Thoracic aorta (tissue), 2 donors: ENCODE measurements around the gene CCL25. TPM values are rescaled to one million over a fixed set of nuclear protein-coding genes. Genes with fewer than 3 reads are reported as not detected.
A peak's percentile ranks its signal among the peaks of the same experiment; 100 is the strongest.

Experiments used
- ATAC-seq: fragments of 150-250 bp; one replicate; pipeline ENCODE4 v1.8.0; 2017; ENCODE audit warnings: low read depth; ENCODE audit not compliant: insufficient number of reproducible peaks, low FRiP score
- DNase-seq: peaks from one replicate; pipeline ENCODE4 v3.0.0-alpha.2; 2020; ENCODE audit warnings: low spot score
- H3K27ac ChIP-seq, 2 donors: fragments of 200-600 bp; sonication (generic); 1 replicate in 1 of 2; 2 replicates in 1 of 2; pipeline ENCODE4 v1.5.1; 2016; ENCODE audit warnings: mild to moderate bottlenecking in 2 of 2, moderate library complexity in 2 of 2
- H3K27me3 ChIP-seq: fragments of 200-600 bp; sonication (generic); replicated peaks from 2 replicates; pipeline ENCODE4 v1.6.0; 2016; ENCODE audit warnings: mild to moderate bottlenecking; ENCODE audit not compliant: insufficient read depth
- H3K36me3 ChIP-seq: fragments of 200-600 bp; sonication (generic); one replicate; pipeline ENCODE4 v1.5.1; 2016
- H3K4me1 ChIP-seq, 2 donors: fragments of 200-600 bp; sonication (generic); 1 replicate in 1 of 2; 2 replicates in 1 of 2; pipeline versions ENCODE4 v1.5.1 to v1.6.0; 2016; ENCODE audit warnings: low read depth in 2 of 2, mild to moderate bottlenecking in 1 of 2; ENCODE audit not compliant: control insufficient read depth in 1 of 2
- H3K4me3 ChIP-seq: fragments of 200-600 bp; sonication (generic); 2 replicates; pipeline ENCODE4 v1.5.1; 2016; ENCODE audit warnings: mild to moderate bottlenecking
- H3K9me3 ChIP-seq: fragments of 200-600 bp; sonication (generic); 2 replicates; pipeline ENCODE4 v1.5.1; 2016
- CTCF ChIP-seq: fragments of 200-600 bp; sonication (generic); IDR thresholded peaks from one replicate; pipeline ENCODE4 v1.5.1; 2019; ENCODE audit warnings: antibody characterized with exemption
- total RNA-seq, 2 donors: library from RNA; depleted of rRNA; stranded (reverse); fragments of >200 nt; gene quantifications; one replicate each; pipeline versions ENCODE4 v1.1.0 to v1.2.3, GENCODE V29; 2016

The CCL25 gene
- total RNA-seq, 2 donors from 2014 or later: not detected

DNA sequence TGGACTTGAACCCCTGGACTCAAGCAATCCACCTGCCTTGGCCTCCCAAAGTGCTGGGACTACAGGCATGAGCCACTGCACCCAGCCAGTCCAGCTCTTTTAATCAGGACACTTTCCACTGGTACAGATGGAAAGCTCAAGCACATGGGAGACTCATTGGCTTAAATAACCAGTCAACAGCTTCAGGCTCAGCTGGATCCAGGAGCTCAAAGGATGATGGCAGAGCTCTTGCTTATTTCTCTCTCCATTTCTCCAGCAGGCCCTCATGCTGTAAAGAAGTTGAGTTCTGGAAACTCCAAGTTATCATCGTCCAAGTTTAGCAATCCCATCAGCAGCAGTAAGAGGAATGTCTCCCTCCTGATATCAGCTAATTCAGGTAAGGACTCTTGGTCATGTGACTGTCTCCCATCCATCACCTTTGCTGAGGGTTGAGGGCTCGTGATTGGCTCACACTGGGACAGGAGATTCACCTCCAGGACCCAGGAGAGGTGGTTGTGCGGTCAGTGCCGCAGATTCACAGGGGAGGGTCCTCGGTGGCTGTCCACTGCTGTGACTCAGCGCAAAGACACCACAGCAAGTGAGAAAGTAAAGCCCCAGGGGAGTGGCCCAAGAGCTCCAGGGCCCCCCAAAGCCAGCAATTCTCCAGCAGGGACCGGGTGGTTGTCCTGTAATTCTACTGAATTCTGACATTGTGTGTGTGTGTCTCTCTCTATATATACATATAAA, 5.1 kb downstream of the CCL25 start:
- Histone ChIP-seq H3K36me3 (no peaks in the 10 kb centered on the region), H3K4me3 (no peak overlapping the region), H3K4me1 (no peaks in the 10 kb centered on the region), H3K27me3 (no peaks in the 10 kb centered on the region), H3K9me3 (no peaks in the 10 kb centered on the region), H3K27ac (no peak overlapping the region)
- no peak for TF ChIP-seq CTCF
- no peak for DNase-seq
- ATAC-seq: no peak

DNA sequence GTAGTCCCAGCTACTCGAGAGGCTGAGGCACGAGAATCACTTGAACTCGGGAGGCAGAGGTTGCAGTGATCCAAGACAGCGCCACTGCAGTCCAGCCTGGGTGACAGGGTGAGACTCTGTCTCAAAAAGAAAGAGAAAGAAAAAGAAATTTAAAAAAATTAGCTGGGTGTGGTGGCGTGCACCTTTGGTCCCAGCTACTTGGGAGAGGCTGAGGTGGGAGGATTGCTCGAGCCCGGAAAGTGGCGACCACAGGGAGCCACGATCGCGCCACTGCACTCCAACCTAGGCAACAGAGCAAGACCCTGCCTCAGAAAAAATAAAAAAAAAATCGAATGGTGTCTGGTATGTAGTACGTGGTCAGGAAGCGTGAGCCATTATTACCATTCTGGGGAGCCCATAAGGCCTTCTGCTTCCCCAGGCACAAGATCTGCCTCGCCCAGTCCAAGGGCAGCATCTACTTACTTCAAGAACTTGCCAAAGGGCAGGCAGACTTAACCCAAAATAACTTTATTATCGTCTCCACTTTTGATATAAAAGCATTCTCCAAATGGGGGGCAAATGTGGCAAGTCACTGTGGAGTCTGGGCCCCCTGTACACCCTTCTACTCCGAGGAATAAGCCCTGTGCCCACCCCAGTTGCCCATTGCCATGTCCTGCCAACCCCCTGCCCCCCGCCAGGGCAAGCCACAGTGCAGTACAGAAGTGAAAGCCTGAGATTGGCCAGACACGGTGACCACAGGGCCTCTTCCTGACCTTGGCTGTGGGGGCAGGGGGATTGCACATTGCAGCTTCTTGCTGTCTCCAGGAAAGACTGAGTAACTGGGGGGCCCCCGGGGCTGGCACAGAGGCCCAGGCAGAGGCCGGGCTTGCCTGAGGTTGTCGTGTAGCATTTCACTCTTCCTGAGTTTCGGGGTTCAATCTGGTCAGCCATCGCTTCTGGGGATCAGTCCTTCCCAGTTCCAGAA, 12.6 kb downstream of the CCL25 start:
- Histone ChIP-seq H3K9me3 (peaks cover 8% of the 10 kb centered on the region), H3K27me3 (no peaks in the 10 kb centered on the region), H3K27ac (no peak overlapping the region), H3K36me3 (no peaks in the 10 kb centered on the region), H3K4me1 (no peaks in the 10 kb centered on the region), H3K4me3 (no peak overlapping the region)
- ATAC-seq (no peak), DNase-seq (no peak)
- no peak for TF ChIP-seq CTCF

DNA sequence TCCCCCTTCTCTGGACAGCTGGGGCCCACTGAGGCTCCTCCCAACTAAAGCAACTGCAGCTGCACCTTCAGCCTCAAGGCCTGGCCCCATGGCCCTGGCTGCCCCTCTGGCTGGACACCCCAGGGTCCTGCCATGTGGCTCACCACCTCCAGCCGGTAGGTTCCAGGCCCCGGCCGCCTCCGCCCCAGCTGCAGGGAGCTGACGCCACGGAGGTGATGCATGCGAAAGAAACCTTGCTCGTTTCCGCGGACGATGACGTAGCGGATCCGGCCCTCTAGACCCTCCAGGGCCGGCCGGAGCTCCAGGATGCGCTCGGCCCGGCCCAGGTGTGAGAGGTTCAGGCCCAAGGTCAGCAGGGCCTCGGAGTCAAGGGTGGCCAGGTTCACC, 13.3 kb downstream of the CCL25 start:
- H3K9me3 ChIP-seq: peaks cover 8% of the 10 kb centered on the region
- no peaks in the 10 kb centered on the region for H3K4me1 ChIP-seq
- no peak overlapping the region for H3K27ac ChIP-seq
- H3K36me3 ChIP-seq: no peaks in the 10 kb centered on the region
- DNase-seq (no peak), ATAC-seq (no peak)
- no peak for TF ChIP-seq CTCF
- no peaks in the 10 kb centered on the region for H3K27me3 ChIP-seq
- no peak overlapping the region for H3K4me3 ChIP-seq

- ATAC-seq (no peak), DNase-seq (no peak)
- TF ChIP-seq CTCF: peak; percentile 22
- no peak overlapping the region for H3K27ac ChIP-seq
- H3K9me3 ChIP-seq: peaks cover 10% of the 10 kb centered on the region
- no peaks in the 10 kb centered on the region for H3K4me1 ChIP-seq
- no peaks in the 10 kb centered on the region for H3K27me3 ChIP-seq
- H3K36me3 ChIP-seq: no peaks in the 10 kb centered on the region
- H3K4me3 ChIP-seq: no peak overlapping the region
Observed at GRCh38 chr19:8069096-8069973, 16.8 kb downstream of the CCL25 start.
